Measurements from ENCODE around the gene PTPN20. TPM values are rescaled to one million over a fixed set of nuclear protein-coding genes. Genes with fewer than 3 reads are reported as not detected.

Gene PTPN20
- total RNA-seq, 1 experiment from 2014 or later: not detected

DNA sequence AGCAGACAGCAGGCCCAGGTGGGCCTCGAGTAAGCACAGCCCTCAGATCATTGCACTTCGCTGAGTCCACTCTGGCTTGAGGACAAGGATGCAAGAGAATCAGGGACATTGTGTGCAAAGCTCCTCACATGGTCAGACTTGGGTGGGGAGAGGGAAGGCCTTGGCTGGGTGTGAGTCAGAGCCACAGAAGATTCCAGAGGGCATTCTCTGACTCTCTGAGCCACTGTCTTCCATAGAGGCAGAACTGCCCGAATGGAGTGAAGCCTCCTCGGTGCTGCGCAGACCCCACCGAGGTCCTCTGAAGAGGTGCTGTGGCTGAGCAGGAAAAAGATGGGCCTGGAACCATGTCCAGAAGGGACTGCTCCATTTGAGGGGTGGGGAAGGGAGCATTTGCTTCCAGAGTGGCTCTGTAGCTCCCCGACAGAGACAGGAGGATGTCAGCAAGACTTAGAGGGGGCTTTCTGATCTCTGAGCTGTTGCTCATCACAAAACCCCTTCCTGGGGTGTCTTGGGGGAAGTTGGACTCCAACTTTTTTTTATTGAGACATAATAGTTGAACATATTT is 120.8 kb downstream of the PTPN20 start:
- Histone ChIP-seq H3K27me3 (ENCODE audit: low read length) (no peaks in the 10 kb centered on the region), H3K79me2 (ENCODE audit: low read length) (no peaks in the 10 kb centered on the region), H3K4me2 (ENCODE audit: low read depth, low read length, poor library complexity, severe bottlenecking) (no peak overlapping the region), H3K4me1 (ENCODE audit: low read length) (no peaks in the 10 kb centered on the region), H4K20me1 (ENCODE audit: insufficient read depth, low read depth, low read length) (no peaks in the 10 kb centered on the region), H3K27ac (ENCODE audit: low read length) (no peak overlapping the region), H3K9me2 (replicated peaks; ENCODE audit: insufficient read depth, low read length) (no peaks in the 10 kb centered on the region), H3K36me3 (ENCODE audit: insufficient read depth, low read length) (no peaks in the 10 kb centered on the region), H3K4me3 (ENCODE audit: low read length) (no peak overlapping the region), H3K9me3 (ENCODE audit: low read length) (no peaks in the 10 kb centered on the region), H3K9ac (ENCODE audit: low read length) (no peak overlapping the region), H2AFZ (ENCODE audit: low read length) (no peak overlapping the region)
- DNase-seq: no peak

DNA sequence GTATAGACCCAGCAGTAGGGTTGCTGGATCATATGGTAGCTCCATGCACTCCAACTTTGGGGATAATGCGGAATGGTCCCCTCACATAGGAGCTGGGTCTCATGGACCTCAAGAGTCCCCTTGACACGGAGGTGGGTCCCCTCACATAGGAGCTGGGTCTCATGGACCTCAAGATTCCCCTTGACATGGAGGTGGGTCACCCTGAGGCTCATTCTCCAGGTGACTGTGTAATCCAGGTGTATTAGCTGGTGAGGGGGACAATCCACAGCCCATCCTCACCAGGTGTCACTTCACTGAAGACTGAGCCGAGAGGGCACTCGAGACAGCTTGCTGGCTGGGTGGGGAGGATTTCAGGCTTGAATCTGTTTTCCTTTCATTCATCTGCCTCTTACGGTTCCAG is 121.9 kb downstream of the PTPN20 start:
- Histone ChIP-seq H3K36me3 (ENCODE audit: insufficient read depth, low read length) (no peaks in the 10 kb centered on the region), H3K79me2 (ENCODE audit: low read length) (no peaks in the 10 kb centered on the region), H3K9me3 (ENCODE audit: low read length) (no peaks in the 10 kb centered on the region), H3K9me2 (replicated peaks; ENCODE audit: insufficient read depth, low read length) (no peaks in the 10 kb centered on the region), H3K4me3 (ENCODE audit: low read length) (no peak overlapping the region), H3K27ac (ENCODE audit: low read length) (no peak overlapping the region), H3K9ac (ENCODE audit: low read length) (no peak overlapping the region), H3K4me2 (ENCODE audit: low read depth, low read length, poor library complexity, severe bottlenecking) (no peak overlapping the region), H3K4me1 (ENCODE audit: low read length) (no peaks in the 10 kb centered on the region), H3K27me3 (ENCODE audit: low read length) (no peaks in the 10 kb centered on the region), H2AFZ (ENCODE audit: low read length) (no peak overlapping the region), H4K20me1 (ENCODE audit: insufficient read depth, low read depth, low read length) (no peaks in the 10 kb centered on the region)
- DNase-seq: no peak

GRCh38 chr10:47033541-47034270 is 122.5 kb downstream of the PTPN20 start:
- H4K20me1 ChIP-seq (ENCODE audit: insufficient read depth, low read depth, low read length): no peaks in the 10 kb centered on the region
- H3K9me2 ChIP-seq (replicated peaks; ENCODE audit: insufficient read depth, low read length): no peaks in the 10 kb centered on the region
- H3K79me2 ChIP-seq (ENCODE audit: low read length): no peaks in the 10 kb centered on the region
- no peaks in the 10 kb centered on the region for H3K9me3 ChIP-seq (ENCODE audit: low read length)
- H3K27me3 ChIP-seq (ENCODE audit: low read length): no peaks in the 10 kb centered on the region
- no peak overlapping the region for H3K9ac ChIP-seq (ENCODE audit: low read length)
- H3K36me3 ChIP-seq (ENCODE audit: insufficient read depth, low read length): no peaks in the 10 kb centered on the region
- no peak overlapping the region for H3K27ac ChIP-seq (ENCODE audit: low read length)
- no peaks in the 10 kb centered on the region for H3K4me1 ChIP-seq (ENCODE audit: low read length)
- H2AFZ ChIP-seq (ENCODE audit: low read length): no peak overlapping the region
- H3K4me2 ChIP-seq (ENCODE audit: low read depth, low read length, poor library complexity, severe bottlenecking): no peak overlapping the region
- H3K4me3 ChIP-seq (ENCODE audit: low read length): no peak overlapping the region
- no peak for DNase-seq

DNA sequence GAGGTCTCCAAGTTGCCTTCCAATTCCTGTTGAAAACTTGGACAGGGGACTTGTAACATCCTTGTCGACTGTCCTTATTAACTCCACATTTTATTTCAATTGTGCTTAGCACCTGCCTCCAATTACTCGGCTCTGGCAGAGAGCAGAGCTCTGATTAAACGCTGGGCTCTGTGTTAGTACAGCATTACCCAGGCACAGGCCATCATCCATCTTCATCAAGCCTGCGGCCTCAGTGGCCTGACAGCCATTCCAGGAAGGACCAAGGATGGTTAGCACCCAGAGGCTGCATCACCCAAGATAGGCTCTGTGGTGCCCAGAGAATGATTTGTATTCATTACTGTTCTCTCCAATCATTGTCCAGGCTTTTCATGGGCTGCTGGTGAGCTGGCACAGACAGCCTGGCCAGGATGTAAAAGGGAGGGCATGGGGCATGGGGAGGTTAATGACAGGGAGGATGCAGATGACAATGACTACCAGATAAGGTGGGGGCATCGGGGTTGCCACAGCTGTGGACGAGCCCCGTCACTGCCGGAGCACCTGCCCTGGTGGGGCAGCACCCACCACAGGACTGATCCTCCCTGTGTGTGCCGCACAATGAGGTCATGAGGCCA is 123.3 kb downstream of the PTPN20 start:
- Histone ChIP-seq H3K4me2 (ENCODE audit: low read depth, low read length, poor library complexity, severe bottlenecking) (no peak overlapping the region), H3K9me3 (ENCODE audit: low read length) (no peaks in the 10 kb centered on the region), H3K4me3 (ENCODE audit: low read length) (no peak overlapping the region), H3K79me2 (ENCODE audit: low read length) (no peaks in the 10 kb centered on the region), H3K9me2 (replicated peaks; ENCODE audit: insufficient read depth, low read length) (no peaks in the 10 kb centered on the region), H2AFZ (ENCODE audit: low read length) (no peak overlapping the region), H3K36me3 (ENCODE audit: insufficient read depth, low read length) (no peaks in the 10 kb centered on the region), H3K27ac (ENCODE audit: low read length) (no peak overlapping the region), H3K27me3 (ENCODE audit: low read length) (no peaks in the 10 kb centered on the region), H3K4me1 (ENCODE audit: low read length) (no peaks in the 10 kb centered on the region), H3K9ac (ENCODE audit: low read length) (no peak overlapping the region), H4K20me1 (ENCODE audit: insufficient read depth, low read depth, low read length) (no peaks in the 10 kb centered on the region; the same call in 1 of the 2 replicates)
- DNase-seq: no peak

DNA sequence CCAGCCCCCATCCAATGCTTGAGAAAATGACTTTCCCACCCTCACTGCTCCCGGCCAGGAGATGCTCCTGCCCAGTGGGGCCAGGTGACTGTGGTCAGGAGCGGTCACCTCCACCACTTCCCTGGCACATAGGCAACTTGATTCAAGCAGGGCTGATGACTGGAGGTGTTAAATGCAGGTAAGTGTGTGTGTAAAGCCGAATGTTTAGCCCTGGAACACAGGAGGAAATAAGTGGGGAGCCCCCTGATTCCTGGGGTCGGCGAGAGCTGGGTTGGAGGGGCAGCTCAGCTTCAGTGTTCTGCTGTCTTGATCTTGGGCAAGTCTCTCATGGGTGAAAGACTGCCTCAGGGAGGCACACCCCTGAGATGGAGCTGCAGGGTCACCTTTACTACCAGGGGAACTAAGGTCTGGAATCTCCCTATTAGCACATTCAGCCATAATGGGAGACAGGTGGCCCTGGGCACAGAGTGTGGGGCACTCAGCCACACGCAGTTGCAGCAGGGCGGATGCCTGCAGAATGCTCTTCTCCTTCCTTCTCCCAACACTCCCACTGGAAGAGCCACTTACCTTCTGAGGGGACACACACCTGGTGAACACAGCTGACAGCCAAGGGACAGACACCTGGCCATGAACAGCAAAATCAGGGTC is 124.1 kb downstream of the PTPN20 start:
- Histone ChIP-seq H3K9ac (ENCODE audit: low read length) (no peak overlapping the region), H3K79me2 (ENCODE audit: low read length) (no peaks in the 10 kb centered on the region), H2AFZ (ENCODE audit: low read length) (no peak overlapping the region), H3K36me3 (ENCODE audit: insufficient read depth, low read length) (no peaks in the 10 kb centered on the region), H3K9me2 (replicated peaks; ENCODE audit: insufficient read depth, low read length) (no peaks in the 10 kb centered on the region), H3K4me3 (ENCODE audit: low read length) (no peak overlapping the region), H4K20me1 (ENCODE audit: insufficient read depth, low read depth, low read length) (no peaks in the 10 kb centered on the region; the same call in 1 of the 2 replicates), H3K9me3 (ENCODE audit: low read length) (no peaks in the 10 kb centered on the region), H3K4me2 (ENCODE audit: low read depth, low read length, poor library complexity, severe bottlenecking) (no peak overlapping the region), H3K4me1 (ENCODE audit: low read length) (no peaks in the 10 kb centered on the region), H3K27ac (ENCODE audit: low read length) (no peak overlapping the region), H3K27me3 (ENCODE audit: low read length) (no peaks in the 10 kb centered on the region)
- no peak for DNase-seq

DNA sequence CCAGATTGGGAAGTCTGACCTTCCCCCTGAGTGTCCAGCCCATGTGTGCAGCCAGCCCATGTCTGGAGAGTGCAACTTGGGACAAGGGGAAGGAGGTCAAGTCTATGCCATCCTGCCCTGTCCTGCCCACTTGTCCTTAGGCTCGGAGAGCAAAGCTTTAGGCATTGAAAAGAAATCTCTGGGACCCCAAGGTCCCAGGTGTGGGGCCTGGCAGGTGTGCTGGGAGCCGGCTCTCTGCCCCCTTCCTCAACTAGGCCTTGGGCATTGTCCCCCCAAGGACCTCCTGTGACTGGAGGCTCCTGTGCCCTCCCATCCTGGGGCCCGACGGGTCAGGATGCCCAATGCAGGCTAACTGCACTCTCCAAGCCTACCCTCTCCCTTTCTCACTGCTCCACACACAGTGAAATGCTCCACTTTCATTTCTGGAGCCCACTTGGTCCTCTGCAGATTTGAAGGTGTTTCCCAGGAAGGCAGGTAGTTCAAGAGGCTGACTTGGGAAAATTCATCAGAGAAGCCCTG is 124.7 kb downstream of the PTPN20 start:
- no peaks in the 10 kb centered on the region for H3K4me1 ChIP-seq (ENCODE audit: low read length)
- H3K27ac ChIP-seq (ENCODE audit: low read length): no peak overlapping the region
- no peaks in the 10 kb centered on the region for H3K79me2 ChIP-seq (ENCODE audit: low read length)
- H3K27me3 ChIP-seq (ENCODE audit: low read length): no peaks in the 10 kb centered on the region
- no peak overlapping the region for H3K9ac ChIP-seq (ENCODE audit: low read length)
- DNase-seq: no peak
- H4K20me1 ChIP-seq (ENCODE audit: insufficient read depth, low read depth, low read length): no peaks in the 10 kb centered on the region; the same call in 1 of the 2 replicates
- H3K4me2 ChIP-seq (ENCODE audit: low read depth, low read length, poor library complexity, severe bottlenecking): no peak overlapping the region
- no peak overlapping the region for H2AFZ ChIP-seq (ENCODE audit: low read length)
- no peaks in the 10 kb centered on the region for H3K9me3 ChIP-seq (ENCODE audit: low read length)
- H3K9me2 ChIP-seq (replicated peaks; ENCODE audit: insufficient read depth, low read length): no peaks in the 10 kb centered on the region
- H3K36me3 ChIP-seq (ENCODE audit: insufficient read depth, low read length): no peaks in the 10 kb centered on the region
- H3K4me3 ChIP-seq (ENCODE audit: low read length): no peak overlapping the region

- H3K9me2 ChIP-seq (replicated peaks; ENCODE audit: insufficient read depth, low read length): no peaks in the 10 kb centered on the region
- no peaks in the 10 kb centered on the region for H3K79me2 ChIP-seq (ENCODE audit: low read length)
- no peak overlapping the region for H3K9ac ChIP-seq (ENCODE audit: low read length)
- no peaks in the 10 kb centered on the region; the same call in 1 of the 2 replicates for H4K20me1 ChIP-seq (ENCODE audit: insufficient read depth, low read depth, low read length)
- H3K4me3 ChIP-seq (ENCODE audit: low read length): no peak overlapping the region
- no peak overlapping the region for H3K27ac ChIP-seq (ENCODE audit: low read length)
- no peaks in the 10 kb centered on the region for H3K9me3 ChIP-seq (ENCODE audit: low read length)
- H3K4me1 ChIP-seq (ENCODE audit: low read length): no peaks in the 10 kb centered on the region
- H3K36me3 ChIP-seq (ENCODE audit: insufficient read depth, low read length): no peaks in the 10 kb centered on the region
- H3K4me2 ChIP-seq (ENCODE audit: low read depth, low read length, poor library complexity, severe bottlenecking): no peak overlapping the region
- no peak for DNase-seq
- H3K27me3 ChIP-seq (ENCODE audit: low read length): no peaks in the 10 kb centered on the region
- no peak overlapping the region for H2AFZ ChIP-seq (ENCODE audit: low read length)
Measured at GRCh38 chr10:47036771-47037170, 125.5 kb downstream of the PTPN20 start.

Measured in Karpas-422 (cell line).